Calu3 (cell line): ENCODE results near the gene KRTAP19-6. TPM values are rescaled to one million over a fixed set of nuclear protein-coding genes. Genes with fewer than 3 reads are reported as not detected.

Experiments used
- BruUV-seq: library from RNA; stranded (reverse); fragments of 400-500 nt; replicated peaks from 2 replicates; lab custom pipeline; 2021; lab: Mats Ljungman, UMichigan
- CTCF ChIA-PET: fragments of 300-600 bp; sonication (Branson Sonifier 250); formaldehyde crosslinking; loops from one replicate; lab custom pipeline; 2022; ENCODE audit warnings: antibody characterized with exemption; lab: Charles Lee
- DNase-seq: peaks from one replicate; pipeline ENCODE4 v3.0.0; 2022
- H3K27ac Mint-ChIP-seq: one replicate; pipeline ENCODE4 v1.8.0; 2022; ENCODE audit warnings: mixed read lengths; ENCODE audit not compliant: unreplicated experiment
- H3K27me3 Mint-ChIP-seq: one replicate; pipeline ENCODE4 v1.8.0; 2022; ENCODE audit warnings: mixed read lengths; ENCODE audit not compliant: unreplicated experiment
- H3K36me3 Mint-ChIP-seq: one replicate; pipeline ENCODE4 v1.8.0; 2022; ENCODE audit warnings: mild to moderate bottlenecking, moderate library complexity, mixed read lengths; ENCODE audit not compliant: insufficient read depth, unreplicated experiment
- H3K4me1 Mint-ChIP-seq: one replicate; pipeline ENCODE4 v1.8.0; 2022; ENCODE audit warnings: mild to moderate bottlenecking, low read depth, mixed read lengths; ENCODE audit not compliant: unreplicated experiment
- H3K4me3 Mint-ChIP-seq: one replicate; pipeline ENCODE4 v1.8.0; 2022; ENCODE audit warnings: mild to moderate bottlenecking, low read depth, moderate library complexity, mixed read lengths; ENCODE audit not compliant: unreplicated experiment
- H3K9me3 Mint-ChIP-seq: one replicate; pipeline ENCODE4 v1.8.0; 2022; ENCODE audit warnings: low read depth, mixed read lengths; ENCODE audit not compliant: unreplicated experiment
- CTCF ChIP-seq: fragments of 200-600 bp; IDR thresholded peaks from one replicate; pipeline ENCODE4 v1.8.0; 2022; ENCODE audit warnings: antibody characterized with exemption; ENCODE audit not compliant: unreplicated experiment
- intact Hi-C: fragments of 100-400 bp; cut with micrococcal nuclease; formaldehyde crosslinking; loops from one replicate; pipeline ENCODE4 v1.10.0; 2022; ENCODE audit not compliant: unreplicated experiment
- total RNA-seq: library from RNA; stranded (reverse); gene quantifications from 2 replicates; pipeline ENCODE4 v1.2.3, GENCODE V29; 2022

The KRTAP19-6 gene
- total RNA-seq, 1 experiment from 2014 or later: not detected

- H3K4me3 Mint-ChIP-seq: no peak overlapping the region
- no peaks in the 10 kb centered on the region for H3K36me3 Mint-ChIP-seq
- no peaks in the 10 kb centered on the region for H3K4me1 Mint-ChIP-seq
- no peak for DNase-seq
- no peaks in the 10 kb centered on the region for H3K9me3 Mint-ChIP-seq
- H3K27ac Mint-ChIP-seq: no peak overlapping the region
- intact Hi-C loops: no loop called here
- CTCF ChIA-PET: no interaction called here
- BruUV-seq: no TSS peak
- H3K27me3 Mint-ChIP-seq: no peaks in the 10 kb centered on the region
- no peak for TF ChIP-seq CTCF
Measured at GRCh38 chr21:30579346-30579745, 37.7 kb upstream of the KRTAP19-6 start.

DNA sequence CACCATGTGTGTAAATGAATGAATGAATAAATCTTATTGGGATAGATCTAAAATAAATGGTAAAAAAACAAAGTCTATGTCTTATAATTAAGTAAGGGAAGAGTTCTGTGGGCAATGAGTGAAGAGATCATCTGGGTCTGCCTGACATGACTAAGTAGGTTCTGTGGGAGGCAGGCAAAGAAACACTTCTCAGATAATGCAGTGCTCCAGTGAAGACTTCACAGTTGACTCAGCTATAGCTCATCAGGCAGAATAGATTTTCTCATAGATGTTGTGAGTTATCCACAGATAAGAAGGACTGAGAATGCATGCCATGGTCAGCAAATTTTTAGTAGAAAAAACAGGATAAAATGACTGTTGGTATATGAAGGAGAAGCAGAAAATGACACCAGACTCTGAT is 36.1 kb upstream of the KRTAP19-6 start:
- BruUV-seq: no TSS peak
- Mint-ChIP-seq H3K9me3 (peaks cover 3% of the 10 kb centered on the region), H3K27me3 (no peaks in the 10 kb centered on the region), H3K4me1 (no peaks in the 10 kb centered on the region), H3K27ac (no peak overlapping the region), H3K36me3 (no peaks in the 10 kb centered on the region), H3K4me3 (no peak overlapping the region)
- CTCF ChIA-PET: no interaction called here
- intact Hi-C loops: no loop called here
- TF ChIP-seq CTCF: no peak
- no peak for DNase-seq

DNA sequence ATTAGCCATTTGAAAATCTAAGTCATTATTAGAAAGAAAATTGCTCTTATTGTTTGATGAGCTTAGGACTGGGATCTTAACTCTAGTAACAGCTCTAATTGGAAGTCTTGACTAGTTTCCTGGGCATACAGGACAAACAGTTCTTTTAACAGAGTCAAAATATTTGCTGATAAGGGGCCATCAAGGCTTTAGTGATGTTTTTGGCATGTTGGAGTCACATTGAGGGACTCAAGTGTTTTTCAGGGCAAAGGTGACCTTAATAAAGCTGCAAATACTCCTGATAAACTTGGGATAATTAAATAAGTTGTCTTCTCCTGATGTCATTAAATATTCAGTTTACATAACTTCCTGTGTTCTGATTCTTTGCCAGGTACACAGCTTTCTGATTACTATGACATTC is 26.0 kb upstream of the KRTAP19-6 start:
- no peak for TF ChIP-seq CTCF
- H3K36me3 Mint-ChIP-seq: no peaks in the 10 kb centered on the region
- no TSS peak for BruUV-seq
- CTCF ChIA-PET: no interaction called here
- intact Hi-C loops: no loop called here
- no peaks in the 10 kb centered on the region for H3K4me1 Mint-ChIP-seq
- H3K4me3 Mint-ChIP-seq: no peak overlapping the region
- H3K9me3 Mint-ChIP-seq: peaks cover 11% of the 10 kb centered on the region
- DNase-seq: no peak
- no peak overlapping the region for H3K27ac Mint-ChIP-seq
- no peaks in the 10 kb centered on the region for H3K27me3 Mint-ChIP-seq

- Mint-ChIP-seq H3K9me3 (peaks cover 6% of the 10 kb centered on the region), H3K4me1 (no peaks in the 10 kb centered on the region), H3K4me3 (no peak overlapping the region), H3K27ac (no peak overlapping the region), H3K36me3 (no peaks in the 10 kb centered on the region), H3K27me3 (no peaks in the 10 kb centered on the region)
- no peak for TF ChIP-seq CTCF
- CTCF ChIA-PET: no interaction called here
- no peak for DNase-seq
- no TSS peak for BruUV-seq
- intact Hi-C loops: no loop called here
Measured at GRCh38 chr21:30563630-30564029, 22.0 kb upstream of the KRTAP19-6 start.
